Gastrocnemius medialis (tissue), 4 donors: ENCODE results near the gene SH2D4B.

Experiments used
- POLR2A ChIP-seq, 2 donors: fragments of 450-650 bp; IDR thresholded peaks; one replicate each; pipeline ENCODE4 v1.6.1; 2017; ENCODE audit warnings: antibody characterized with exemption in 2 of 2, mild to moderate bottlenecking in 2 of 2, moderate library complexity in 2 of 2
- TF ChIP-seq, protein P1 (sequence below), 5 experiments: fragments of 450-650 bp in 3 of 5; fragments of 200-600 bp in 2 of 5; sonication (generic) in 2 of 5; IDR thresholded peaks in 4 of 5; conservative IDR thresholded peaks in 1 of 5; 1 replicate in 4 of 5; 2 replicates in 1 of 5; pipeline ENCODE4 v1.5.1; 2016 to 2019; ENCODE audit warnings: antibody characterized with exemption in 5 of 5, mild to moderate bottlenecking in 3 of 5, moderate library complexity in 3 of 5

DNA sequence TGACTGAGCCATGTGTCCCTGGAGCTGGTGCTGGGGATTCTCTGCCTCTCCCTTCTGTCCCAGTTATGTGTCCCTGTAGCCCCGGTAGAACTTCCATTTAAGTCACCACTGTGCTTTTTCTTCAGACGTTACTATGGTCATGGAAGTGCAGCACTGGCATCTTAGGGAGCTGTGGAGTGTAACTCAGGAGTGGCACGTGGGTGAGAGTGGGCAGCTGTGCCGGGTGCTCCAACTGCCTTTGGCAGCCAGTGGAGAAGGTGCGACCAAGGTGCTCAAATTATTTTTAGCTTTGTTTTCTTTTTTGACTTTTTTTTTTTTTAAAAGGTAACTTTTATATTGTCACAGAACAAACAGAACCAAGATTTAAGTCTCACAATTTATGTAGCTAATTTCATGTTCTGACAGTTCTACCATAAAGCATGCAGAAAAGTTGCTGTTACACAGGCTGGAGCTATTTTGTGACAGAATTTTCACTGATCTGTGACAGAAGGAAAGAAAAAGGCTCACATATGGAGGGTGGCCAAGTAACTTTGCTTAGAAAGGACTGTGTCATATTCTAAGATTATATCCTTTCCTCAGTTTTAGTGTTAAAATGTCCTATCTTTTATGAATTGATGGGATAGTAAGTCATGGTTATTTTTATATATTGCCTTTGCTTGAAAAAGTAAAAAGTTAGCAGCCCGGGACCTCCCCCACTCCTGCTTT is 73.9 kb downstream of the SH2D4B start:
- TF ChIP-seq, protein P1, sequence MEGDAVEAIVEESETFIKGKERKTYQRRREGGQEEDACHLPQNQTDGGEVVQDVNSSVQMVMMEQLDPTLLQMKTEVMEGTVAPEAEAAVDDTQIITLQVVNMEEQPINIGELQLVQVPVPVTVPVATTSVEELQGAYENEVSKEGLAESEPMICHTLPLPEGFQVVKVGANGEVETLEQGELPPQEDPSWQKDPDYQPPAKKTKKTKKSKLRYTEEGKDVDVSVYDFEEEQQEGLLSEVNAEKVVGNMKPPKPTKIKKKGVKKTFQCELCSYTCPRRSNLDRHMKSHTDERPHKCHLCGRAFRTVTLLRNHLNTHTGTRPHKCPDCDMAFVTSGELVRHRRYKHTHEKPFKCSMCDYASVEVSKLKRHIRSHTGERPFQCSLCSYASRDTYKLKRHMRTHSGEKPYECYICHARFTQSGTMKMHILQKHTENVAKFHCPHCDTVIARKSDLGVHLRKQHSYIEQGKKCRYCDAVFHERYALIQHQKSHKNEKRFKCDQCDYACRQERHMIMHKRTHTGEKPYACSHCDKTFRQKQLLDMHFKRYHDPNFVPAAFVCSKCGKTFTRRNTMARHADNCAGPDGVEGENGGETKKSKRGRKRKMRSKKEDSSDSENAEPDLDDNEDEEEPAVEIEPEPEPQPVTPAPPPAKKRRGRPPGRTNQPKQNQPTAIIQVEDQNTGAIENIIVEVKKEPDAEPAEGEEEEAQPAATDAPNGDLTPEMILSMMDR (IDR thresholded peaks at IDR 0.05 in 4 of 5, conservative IDR thresholded peaks at IDR 0.05 in 1 of 5), result no peak
- no peak for TF ChIP-seq POLR2A (IDR thresholded peaks at IDR 0.05)
